Effector memory CD4-positive, alpha-beta T cell (primary cell): ENCODE data around the gene CTSO.

ENCODE experiments used
- DNase-seq, 3 donors: peaks; one replicate each; pipeline ENCODE4 v3.0.0-alpha.2; 2020
- H3K27ac ChIP-seq: 2 replicates; pipeline ENCODE4 v1.7.0; 2013; ENCODE audit warnings: mild to moderate bottlenecking, low read length, moderate library complexity; ENCODE audit not compliant: insufficient read depth, poor library complexity, severe bottlenecking
- H3K27me3 ChIP-seq: replicated peaks from 2 replicates; pipeline ENCODE4 v1.7.0; 2013; ENCODE audit warnings: mild to moderate bottlenecking, low read length; ENCODE audit not compliant: insufficient read depth, control insufficient read depth, poor library complexity, severe bottlenecking
- H3K36me3 ChIP-seq: 2 replicates; pipeline ENCODE4 v1.7.0; 2013; ENCODE audit warnings: mild to moderate bottlenecking, low read length, moderate library complexity; ENCODE audit not compliant: control insufficient read depth, insufficient read depth
- H3K4me1 ChIP-seq: 2 replicates; pipeline ENCODE4 v1.7.0; 2013; ENCODE audit warnings: low read length, mild to moderate bottlenecking; ENCODE audit not compliant: control insufficient read depth, insufficient read depth, poor library complexity, severe bottlenecking
- H3K4me3 ChIP-seq: 2 replicates; pipeline ENCODE4 v1.7.0; 2013; ENCODE audit warnings: low read length, low read depth, mild to moderate bottlenecking; ENCODE audit not compliant: insufficient read depth, poor library complexity, severe bottlenecking
- H3K9me3 ChIP-seq: 2 replicates; pipeline ENCODE4 v1.7.0; 2013; ENCODE audit warnings: mild to moderate bottlenecking, low read length, moderate library complexity; ENCODE audit not compliant: control insufficient read depth
- total RNA-seq, 3 donors: gene quantifications; one replicate each; lab custom pipeline; 2026; lab: John Stamatoyannopoulos, UW

Gene CTSO
- 13.3 to 22.0 (median 21.7) reads per million in 3 donors for total RNA-seq

GRCh38 chr4:155953151-155954117, at the start of gene CTSO:
Gene CTSO, minus strand, starts transcription at chr4:155953866. Its CDS starts 19 bp downstream, at chr4:155953847.
- peak within 1 kb of the TSS; percentile 82 for H3K27ac ChIP-seq
- no peaks in the 10 kb centered on the region for H3K4me1 ChIP-seq
- H3K27me3 ChIP-seq: no peaks in the 10 kb centered on the region
- no peaks in the 10 kb centered on the region for H3K9me3 ChIP-seq
- peak within 1 kb of the TSS; percentile 94 for H3K4me3 ChIP-seq
- no peaks in the 10 kb centered on the region for H3K36me3 ChIP-seq
- DNase-seq: peak; percentile 36 to 52 (median 46)

GRCh38 chr4:156000491-156000890, 46.8 kb upstream of the CTSO start:
- H3K36me3 ChIP-seq: no peaks in the 10 kb centered on the region
- no peaks in the 10 kb centered on the region for H3K4me1 ChIP-seq
- H3K27ac ChIP-seq: no peak overlapping the region
- H3K4me3 ChIP-seq: no peak overlapping the region
- no peaks in the 10 kb centered on the region for H3K9me3 ChIP-seq
- H3K27me3 ChIP-seq: no peaks in the 10 kb centered on the region
- no peak for DNase-seq

GRCh38 chr4:155999725-156000124, 46.1 kb upstream of the CTSO start:
- DNase-seq: no peak
- no peaks in the 10 kb centered on the region for H3K36me3 ChIP-seq
- H3K4me3 ChIP-seq: no peak overlapping the region
- no peaks in the 10 kb centered on the region for H3K4me1 ChIP-seq
- no peak overlapping the region for H3K27ac ChIP-seq
- H3K9me3 ChIP-seq: no peaks in the 10 kb centered on the region
- H3K27me3 ChIP-seq: no peaks in the 10 kb centered on the region

- H3K4me1 ChIP-seq: no peaks in the 10 kb centered on the region
- H3K4me3 ChIP-seq: no peak overlapping the region
- H3K27ac ChIP-seq: no peak overlapping the region
- no peaks in the 10 kb centered on the region for H3K27me3 ChIP-seq
- no peaks in the 10 kb centered on the region for H3K36me3 ChIP-seq
- no peak for DNase-seq
- no peaks in the 10 kb centered on the region for H3K9me3 ChIP-seq
Measured at GRCh38 chr4:155995069-155995468, 41.4 kb upstream of the CTSO start.

- no peaks in the 10 kb centered on the region for H3K27me3 ChIP-seq
- H3K27ac ChIP-seq: no peak overlapping the region
- no peak for DNase-seq
- H3K9me3 ChIP-seq: no peaks in the 10 kb centered on the region
- H3K4me3 ChIP-seq: no peak overlapping the region
- H3K4me1 ChIP-seq: no peaks in the 10 kb centered on the region
- no peaks in the 10 kb centered on the region for H3K36me3 ChIP-seq
Measured at GRCh38 chr4:155984106-155984797, 30.6 kb upstream of the CTSO start.

- H3K4me3 ChIP-seq: no peak overlapping the region
- no peaks in the 10 kb centered on the region for H3K9me3 ChIP-seq
- H3K27me3 ChIP-seq: no peaks in the 10 kb centered on the region
- H3K36me3 ChIP-seq: no peaks in the 10 kb centered on the region
- DNase-seq: no peak
- H3K4me1 ChIP-seq: no peaks in the 10 kb centered on the region
- H3K27ac ChIP-seq: no peak overlapping the region
Measured at GRCh38 chr4:155982736-155983385, 29.2 kb upstream of the CTSO start.

- Histone ChIP-seq H3K4me1 (no peaks in the 10 kb centered on the region), H3K27ac (no peak overlapping the region), H3K9me3 (no peaks in the 10 kb centered on the region), H3K4me3 (no peak overlapping the region), H3K27me3 (no peaks in the 10 kb centered on the region), H3K36me3 (no peaks in the 10 kb centered on the region)
- DNase-seq: no peak
Measured at GRCh38 chr4:155978810-155979209, 25.1 kb upstream of the CTSO start.

- H3K4me3 ChIP-seq: no peak overlapping the region
Measured at GRCh38 chr4:155975511-155975910, 21.8 kb upstream of the CTSO start.

GRCh38 chr4:155974996-155975395, 21.3 kb upstream of the CTSO start:
- no peaks in the 10 kb centered on the region for H3K27me3 ChIP-seq
- H3K4me3 ChIP-seq: no peak overlapping the region
- H3K27ac ChIP-seq: no peak overlapping the region

More at GRCh38 chr4:155975511-155975910, 21.8 kb upstream of the CTSO start:
- DNase-seq: no peak
- Histone ChIP-seq H3K36me3 (no peaks in the 10 kb centered on the region), H3K9me3 (no peaks in the 10 kb centered on the region), H3K4me1 (no peaks in the 10 kb centered on the region), H3K27me3 (no peaks in the 10 kb centered on the region), H3K27ac (no peak overlapping the region)

GRCh38 chr4:155974476-155974749, 20.7 kb upstream of the CTSO start:
- H3K4me1 ChIP-seq: no peaks in the 10 kb centered on the region
- H3K36me3 ChIP-seq: no peaks in the 10 kb centered on the region
- no peaks in the 10 kb centered on the region for H3K9me3 ChIP-seq
- no peak overlapping the region for H3K27ac ChIP-seq
- no peaks in the 10 kb centered on the region for H3K27me3 ChIP-seq
- H3K4me3 ChIP-seq: no peak overlapping the region
- DNase-seq: no peak

More at GRCh38 chr4:155974996-155975395, 21.3 kb upstream of the CTSO start:
- Histone ChIP-seq H3K9me3 (no peaks in the 10 kb centered on the region), H3K4me1 (no peaks in the 10 kb centered on the region), H3K36me3 (no peaks in the 10 kb centered on the region)
- no peak for DNase-seq
